ENCODE measurements around the gene HUS1B. TPM values are rescaled to one million over a fixed set of nuclear protein-coding genes. Genes with fewer than 3 reads are reported as not detected.

HUS1B gene
- total and polyA plus RNA-seq, 9 of the 15 experiments (the other 6 are each of a cell fraction or from before 2014, with no cell fraction given): 0.16 to 1.4 (median 0.38) TPM; not detected in 1

GRCh38 chr6:692858-693722, 36.2 kb upstream of the HUS1B start, which contains the start of gene EXOC2 (continued):
- TF ChIP-seq SIN3B (IDR thresholded peaks at IDR 0.05; ENCODE audit: low read depth): peak; percentile 78
- TF ChIP-seq E2F3 (CRISPR knock-in tag; IDR thresholded peaks at IDR 0.05): no peak
- TF ChIP-seq KDM5B (IDR thresholded peaks at IDR 0.05; ENCODE audit: insufficient replicate concordance, low read depth, low read length): peak; percentile 83
- peak; percentile 53 to 87; a peak in 3 of 4 replicates for TF ChIP-seq FOXK2 (conservative IDR thresholded peaks at IDR 0.05 in 1 of 2, IDR thresholded peaks at IDR 0.05 in 1 of 2; ENCODE audit: low read depth in 2 of 2)
- TF ChIP-seq EGR1 (conservative IDR thresholded peaks at IDR 0.05): peak; percentile 90
- TF ChIP-seq ZNF134 (CRISPR knock-in tag; conservative IDR thresholded peaks at IDR 0.05): no peak
- TF ChIP-seq SRSF7 (optimal IDR thresholded peaks at IDR 0.05; ENCODE audit: low read depth, low read length): no peak
- TF ChIP-seq ASH1L (IDR thresholded peaks at IDR 0.05; ENCODE audit: borderline replicate concordance, low read depth, partially characterized antibody): no peak
- peak in 1 of 2 experiments; percentile 92; a peak in 2 of 3 replicates for TF ChIP-seq CBX3 (IDR thresholded peaks at IDR 0.05; ENCODE audit: borderline replicate concordance in 1 of 2, low read length in 2 of 2)
- TF ChIP-seq MBD2 (IDR thresholded peaks at IDR 0.05; ENCODE audit: borderline replicate concordance, low read depth): peak; percentile 41; the same call in 1 of the 2 replicates
- no peak for TF ChIP-seq JUNB (CRISPR knock-in tag; conservative IDR thresholded peaks at IDR 0.05)
- peak; percentile 89; the same call in 1 of the 2 replicates for TF ChIP-seq ARID4B (CRISPR knock-in tag; IDR thresholded peaks at IDR 0.05)
- TF ChIP-seq ZNF282 (CRISPR knock-in tag; IDR thresholded peaks at IDR 0.05): no peak
- no peak for TF ChIP-seq PTTG1 (tag; IDR thresholded peaks at IDR 0.05; ENCODE audit: low read depth)
- TF ChIP-seq ZNF436 (CRISPR knock-in tag; IDR thresholded peaks at IDR 0.05): no peak
- no peak for TF ChIP-seq PPARD (CRISPR knock-in tag; IDR thresholded peaks at IDR 0.05)
- peak in 2 of 3 experiments; percentile 86 to 87 for TF ChIP-seq YY1 (IDR thresholded peaks at IDR 0.05; ENCODE audit: borderline replicate concordance in 1 of 3, control insufficient read depth in 1 of 3, extremely low read depth in 1 of 3, insufficient read depth in 3 of 3, insufficient read length in 1 of 3, insufficient replicate concordance in 2 of 3, low read depth in 1 of 3, low read length in 2 of 3)
- peak; percentile 54 for TF ChIP-seq MAX (CRISPR knock-in tag; IDR thresholded peaks at IDR 0.05)
- TF ChIP-seq PCBP1 (IDR thresholded peaks at IDR 0.05; ENCODE audit: low read depth, low read length, poor library complexity, severe bottlenecking): peak; percentile 94
- TF ChIP-seq MXI1 (IDR thresholded peaks at IDR 0.05; ENCODE audit: low read depth, low read length): peak; percentile 77; the same call in 1 of the 2 replicates
- TF ChIP-seq HDAC8 (tag; IDR thresholded peaks at IDR 0.05): no peak
- no peak for TF ChIP-seq ESRRB (CRISPR knock-in tag; IDR thresholded peaks at IDR 0.05; ENCODE audit: borderline replicate concordance)
- peak; percentile 100 for TF ChIP-seq ZBTB17 (CRISPR knock-in tag; IDR thresholded peaks at IDR 0.05)
